ENCODE data around the gene LAMA4.

- TF ChIP-seq YY1 (IDR thresholded peaks at IDR 0.05; ENCODE audit: insufficient read depth, insufficient read length) (no peak), SUZ12 (IDR thresholded peaks at IDR 0.05; ENCODE audit: extremely low read depth, insufficient read depth, insufficient read length) (no peak), ZNF274 (IDR thresholded peaks at IDR 0.05; ENCODE audit: low read depth, low read length) (no peak)
These were observed 46.5 kb upstream of the LAMA4 start for GRCh38 chr6:112300896-112301295.

Measured in NT2/D1 (cell line).